ENCODE data around the gene MBP.

GRCh38 chr18:77099485-77100370 is 32.9 kb downstream of the MBP start:
- TF ChIP-seq, protein P1, sequence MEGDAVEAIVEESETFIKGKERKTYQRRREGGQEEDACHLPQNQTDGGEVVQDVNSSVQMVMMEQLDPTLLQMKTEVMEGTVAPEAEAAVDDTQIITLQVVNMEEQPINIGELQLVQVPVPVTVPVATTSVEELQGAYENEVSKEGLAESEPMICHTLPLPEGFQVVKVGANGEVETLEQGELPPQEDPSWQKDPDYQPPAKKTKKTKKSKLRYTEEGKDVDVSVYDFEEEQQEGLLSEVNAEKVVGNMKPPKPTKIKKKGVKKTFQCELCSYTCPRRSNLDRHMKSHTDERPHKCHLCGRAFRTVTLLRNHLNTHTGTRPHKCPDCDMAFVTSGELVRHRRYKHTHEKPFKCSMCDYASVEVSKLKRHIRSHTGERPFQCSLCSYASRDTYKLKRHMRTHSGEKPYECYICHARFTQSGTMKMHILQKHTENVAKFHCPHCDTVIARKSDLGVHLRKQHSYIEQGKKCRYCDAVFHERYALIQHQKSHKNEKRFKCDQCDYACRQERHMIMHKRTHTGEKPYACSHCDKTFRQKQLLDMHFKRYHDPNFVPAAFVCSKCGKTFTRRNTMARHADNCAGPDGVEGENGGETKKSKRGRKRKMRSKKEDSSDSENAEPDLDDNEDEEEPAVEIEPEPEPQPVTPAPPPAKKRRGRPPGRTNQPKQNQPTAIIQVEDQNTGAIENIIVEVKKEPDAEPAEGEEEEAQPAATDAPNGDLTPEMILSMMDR (conservative IDR thresholded peaks at IDR 0.05; ENCODE audit: low read depth, low read length): no peak
- no peak for TF ChIP-seq EZH2 (IDR thresholded peaks at IDR 0.05; ENCODE audit: low read length, unreplicated experiment)

Measured in PC-3 (cell line).